ENCODE data around the gene INPP5A.

INPP5A gene

DNA sequence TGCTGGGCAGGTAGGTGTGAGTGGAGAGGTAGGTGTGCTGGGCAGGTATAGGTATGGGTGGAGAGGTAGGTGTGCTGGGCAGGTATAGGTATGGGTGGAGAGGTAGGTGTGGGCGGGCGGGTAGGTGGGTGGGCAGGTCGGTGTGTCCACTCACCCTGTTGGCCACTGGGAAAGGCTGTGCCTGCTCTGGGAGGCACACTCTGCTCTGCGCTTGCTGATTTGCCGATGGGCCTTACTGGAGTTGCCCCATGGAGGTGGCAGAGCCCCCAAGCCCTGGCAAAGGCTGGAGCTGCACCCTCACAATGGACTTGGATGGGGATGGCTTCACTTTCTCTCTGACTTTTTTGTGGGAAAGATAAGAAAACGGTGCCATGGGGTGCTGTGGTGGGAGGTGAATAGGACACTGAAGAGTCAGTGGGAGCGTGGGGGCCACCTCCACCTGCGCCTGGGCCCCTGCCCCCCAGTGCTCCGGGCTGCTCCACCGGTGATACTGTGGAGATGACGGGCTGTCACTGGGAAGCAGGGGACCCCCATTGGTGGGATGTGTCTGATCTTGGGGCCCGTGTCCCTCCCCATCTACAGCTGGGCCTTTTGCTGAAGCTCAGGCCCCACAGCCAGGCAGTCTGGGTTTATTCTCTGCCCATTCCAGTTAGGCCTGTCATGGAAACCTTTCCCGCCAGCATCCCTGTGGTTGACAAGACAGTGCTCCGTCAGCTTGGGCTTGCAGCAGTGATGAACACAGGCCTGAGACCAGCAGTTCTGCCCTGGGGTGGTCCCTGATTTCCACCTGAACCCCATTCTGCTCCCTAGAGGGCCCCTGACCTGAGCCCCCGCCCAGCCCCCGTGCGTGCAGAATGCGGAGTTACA lies 173.4 kb downstream of the INPP5A start:
- in situ Hi-C loops (cut with MboI; ENCODE audit: low sequenced_read_pairs), result no loop called here

- in situ Hi-C loops (cut with MboI; ENCODE audit: low sequenced_read_pairs), result no loop called here
Measured at GRCh38 chr10:132711613-132712121, 174.1 kb downstream of the INPP5A start.

- in situ Hi-C loops (cut with MboI; ENCODE audit: low sequenced_read_pairs), result no loop called here
Measured at GRCh38 chr10:132712291-132712690, 174.7 kb downstream of the INPP5A start.

DNA sequence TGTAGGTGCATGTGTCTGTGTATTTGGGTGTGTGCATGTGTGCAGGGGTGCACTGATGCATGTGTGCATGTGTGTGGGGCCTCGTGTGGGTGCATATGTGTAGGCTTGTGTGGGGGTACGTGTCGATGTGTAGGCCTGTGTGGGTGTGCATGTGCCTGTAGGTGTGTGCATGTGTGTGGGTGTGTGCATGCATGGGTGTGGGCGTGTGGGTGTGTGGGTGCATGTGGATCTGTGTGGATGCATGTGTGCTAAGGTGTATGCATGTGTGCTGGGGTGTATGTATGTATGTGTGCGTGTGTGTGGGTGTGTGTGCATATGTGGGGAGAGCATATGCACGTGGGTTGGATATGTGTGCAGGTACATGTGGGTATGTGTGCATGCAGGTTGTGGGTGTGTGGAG lies 175.2 kb downstream of the INPP5A start:
- in situ Hi-C loops (cut with MboI; ENCODE audit: low sequenced_read_pairs), result no loop called here

DNA sequence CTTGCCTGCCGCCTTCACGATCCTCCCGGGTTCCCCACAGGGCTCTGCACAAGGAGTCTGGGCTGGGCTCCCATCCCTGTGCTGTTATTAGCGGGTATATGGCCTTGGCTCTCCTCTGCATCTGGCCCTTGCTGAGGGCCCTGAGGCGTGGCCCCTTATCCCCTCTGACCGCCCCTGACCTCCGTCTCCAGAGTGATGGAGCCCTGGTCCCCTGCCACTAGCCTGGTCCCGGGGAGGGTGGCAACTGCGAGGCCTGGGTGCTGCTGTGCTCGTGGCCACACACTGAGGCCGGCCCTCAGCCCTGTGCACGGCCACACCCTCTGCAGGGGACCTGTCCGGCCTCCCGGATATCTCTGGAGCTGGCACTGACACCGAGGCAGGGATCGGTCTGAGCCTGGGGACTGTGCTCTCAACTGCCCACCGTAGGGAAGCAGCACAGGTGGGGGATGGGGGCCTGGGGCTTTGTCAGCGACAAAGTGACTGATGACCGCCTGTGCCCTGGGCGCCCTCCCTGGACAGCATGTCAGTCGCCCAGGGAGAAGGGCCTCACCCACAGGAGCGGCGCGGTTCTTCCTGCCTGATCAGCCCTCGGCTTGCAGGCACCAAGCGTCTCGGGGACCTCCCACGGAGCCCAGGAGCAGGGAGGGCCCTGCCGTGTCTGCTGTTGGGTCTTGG lies 176.0 kb downstream of the INPP5A start:
- in situ Hi-C loops (cut with MboI; ENCODE audit: low sequenced_read_pairs), result no loop called here

GRCh38 chr10:132714096-132714985 lies 176.8 kb downstream of the INPP5A start:
- in situ Hi-C loops (cut with MboI; ENCODE audit: low sequenced_read_pairs), result no loop called here

DNA sequence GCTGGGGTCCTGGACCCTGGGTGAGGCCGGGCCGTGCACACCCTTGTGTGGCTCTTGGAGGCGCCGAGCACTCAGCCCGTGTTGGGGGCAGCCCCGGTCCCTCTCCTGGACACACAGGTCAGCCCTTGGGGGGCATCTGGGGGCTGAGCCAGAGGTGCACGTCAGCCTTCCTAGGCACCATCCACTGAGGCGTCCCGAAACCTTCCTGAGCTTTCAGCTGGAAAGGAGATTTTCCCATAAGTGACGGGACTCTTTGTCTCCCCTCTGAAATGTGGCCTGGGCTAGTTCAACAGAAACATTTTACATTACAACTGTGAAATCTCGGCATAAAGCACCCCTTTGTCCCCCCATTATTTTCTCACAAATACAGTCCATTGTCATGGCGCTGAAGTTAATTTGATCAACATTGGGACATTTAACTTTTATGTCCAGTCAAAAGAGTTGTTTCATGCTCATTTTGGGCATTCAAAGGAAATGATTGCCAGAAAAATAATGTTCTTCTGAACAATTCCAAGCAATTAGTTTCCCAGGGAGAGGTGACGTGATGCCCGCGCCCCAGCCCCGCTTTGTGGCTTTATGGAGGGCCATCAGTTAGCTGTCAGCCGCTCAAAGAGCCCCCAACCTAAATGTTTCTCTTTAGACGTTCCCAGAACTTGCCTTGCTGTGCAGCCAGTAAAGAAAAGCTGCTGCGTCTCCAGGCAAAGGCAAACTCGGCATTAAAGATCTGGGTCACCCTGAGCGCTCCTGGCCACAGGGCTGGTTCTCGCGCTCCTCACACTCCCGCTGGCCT lies 177.6 kb downstream of the INPP5A start:
- in situ Hi-C loops (cut with MboI; ENCODE audit: low sequenced_read_pairs), result no loop called here

DNA sequence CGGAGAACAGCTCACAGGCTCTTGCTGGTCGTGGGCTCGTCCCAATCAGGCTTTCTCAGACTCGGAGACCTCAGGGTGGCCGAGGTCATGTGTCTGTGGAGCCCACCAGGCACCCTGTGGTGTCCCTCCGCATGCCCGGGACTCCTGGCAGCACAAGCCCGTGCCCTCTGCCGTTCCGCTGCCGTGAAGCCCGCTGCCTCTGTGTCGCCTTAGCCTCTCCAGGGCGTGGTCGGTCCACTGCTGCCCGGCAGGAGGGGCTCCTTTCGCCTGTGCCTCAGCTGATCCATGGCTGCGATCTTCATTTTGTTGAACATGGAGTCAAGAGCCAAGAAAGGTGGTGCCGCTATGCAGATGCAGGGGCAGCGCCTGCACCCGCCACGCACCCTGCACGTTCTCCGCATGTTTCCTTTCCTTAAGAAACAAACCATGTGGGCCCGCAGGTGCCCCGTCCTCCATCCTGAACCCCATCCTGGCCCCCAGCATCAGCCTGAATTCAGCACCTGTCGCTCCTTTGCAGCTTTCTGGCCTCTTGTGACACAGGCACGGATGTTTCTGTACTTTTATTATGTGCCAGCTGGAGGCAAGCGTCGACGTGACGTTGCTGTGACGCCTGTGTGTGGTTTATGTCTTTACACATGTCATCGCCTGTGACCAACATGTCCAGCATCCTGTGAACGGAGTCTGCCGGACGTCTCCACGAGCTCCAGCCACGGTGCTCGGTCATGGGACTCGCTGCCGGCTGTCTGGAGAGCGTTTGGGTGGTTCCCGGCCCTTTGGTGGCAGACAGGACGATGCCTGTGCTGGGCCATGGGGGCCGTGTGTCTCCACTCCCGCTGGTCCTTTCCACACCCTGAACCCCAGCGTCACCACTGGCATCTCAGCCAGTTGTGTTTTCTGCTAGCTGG lies 178.4 kb downstream of the INPP5A start:
- in situ Hi-C loops (cut with MboI; ENCODE audit: low sequenced_read_pairs), result no loop called here

GRCh38 chr10:132716691-132717490 lies 179.3 kb downstream of the INPP5A start:
- in situ Hi-C loops (cut with MboI; ENCODE audit: low sequenced_read_pairs), result no loop called here

DNA sequence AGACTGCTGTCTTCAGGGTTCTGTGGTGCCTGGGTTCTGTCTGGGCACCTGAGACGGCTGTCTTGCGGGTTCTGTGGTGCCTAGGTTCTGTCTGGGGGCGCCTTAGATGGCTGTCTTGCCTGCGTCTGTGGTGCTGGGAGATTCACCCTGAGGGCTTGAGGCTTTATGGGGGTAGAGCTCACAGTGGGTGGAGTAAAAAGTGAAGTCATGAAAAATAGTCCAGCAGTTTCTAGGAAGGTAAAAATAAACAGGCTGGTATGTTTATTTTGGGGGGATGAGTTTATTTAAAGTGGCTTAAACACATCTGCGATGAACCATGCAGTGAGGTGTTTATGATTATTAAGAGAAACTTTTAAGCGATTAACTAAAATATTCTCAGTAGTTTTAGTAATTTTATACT lies 184.1 kb downstream of the INPP5A start:
- in situ Hi-C loops (cut with MboI; ENCODE audit: low sequenced_read_pairs), result no loop called here

DNA sequence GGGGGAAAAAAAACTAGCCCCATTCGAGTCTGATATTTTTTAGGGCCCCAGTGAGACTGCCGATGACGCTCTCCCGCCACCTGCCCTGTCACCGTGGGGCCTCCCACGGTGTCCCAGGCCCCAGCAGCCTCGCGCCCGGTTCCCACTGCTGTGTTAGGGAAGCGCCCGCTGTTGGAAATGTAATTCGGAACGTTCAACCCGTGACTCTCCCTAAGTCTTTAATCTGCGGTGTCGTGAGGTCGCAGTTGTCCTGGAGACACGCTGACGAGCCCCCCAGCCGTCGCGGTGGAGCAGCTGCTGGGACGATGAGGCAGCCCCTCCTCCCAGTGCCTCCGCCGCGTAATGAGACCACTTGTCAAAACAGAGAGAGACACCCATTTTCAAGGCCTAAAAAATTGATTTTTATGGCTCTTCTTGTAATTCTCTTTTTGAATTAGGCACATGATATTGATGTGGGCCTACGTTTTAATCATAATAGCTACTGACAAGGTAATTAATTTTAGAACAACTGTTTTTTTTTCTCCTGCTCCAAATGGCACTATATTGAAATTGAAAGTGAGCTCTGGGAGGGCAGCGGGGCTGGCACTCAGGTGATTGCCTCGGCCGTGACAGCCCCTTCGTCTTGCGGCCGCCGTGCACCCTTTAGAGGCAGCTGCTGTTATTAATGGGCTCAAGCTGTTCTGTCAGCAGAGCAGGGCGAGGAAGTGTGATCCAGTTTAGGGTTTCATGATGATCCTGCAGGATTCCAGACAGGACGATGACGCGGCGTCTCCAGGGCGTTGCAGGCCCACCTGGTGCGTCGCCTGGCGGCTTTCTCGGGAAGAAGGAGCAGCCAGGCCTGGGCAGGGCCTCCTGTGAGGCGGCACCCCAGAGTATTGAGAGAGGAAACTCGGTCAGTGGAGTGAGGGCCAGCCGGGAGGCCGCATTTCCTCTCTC lies 185.1 kb downstream of the INPP5A start:
- in situ Hi-C loops (cut with MboI; ENCODE audit: low sequenced_read_pairs), result no loop called here

- in situ Hi-C loops (cut with MboI; ENCODE audit: low sequenced_read_pairs), result no loop called here
Measured at GRCh38 chr10:132723330-132723970, 185.9 kb downstream of the INPP5A start.

DNA sequence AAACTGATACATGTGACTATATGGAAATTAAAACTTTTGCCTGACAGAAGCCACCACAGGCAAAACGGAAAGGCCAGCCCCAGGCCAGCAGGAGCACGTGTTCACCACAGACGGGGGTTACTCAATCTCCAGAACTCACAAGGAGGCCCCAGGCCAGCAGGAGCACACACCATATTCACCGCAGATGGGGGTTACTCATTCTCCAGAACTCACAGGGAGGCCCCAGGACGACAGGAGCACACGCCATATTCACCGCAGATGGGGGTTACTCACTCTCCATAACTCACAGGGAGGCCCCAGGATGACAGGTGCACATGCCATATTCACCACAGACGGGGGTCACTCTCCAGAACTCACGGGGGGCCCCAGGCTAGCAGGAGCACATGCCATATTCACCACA lies 186.9 kb downstream of the INPP5A start:
- in situ Hi-C loops (cut with MboI; ENCODE audit: low sequenced_read_pairs), result no loop called here

GRCh38 chr10:132725202-132725601 lies 187.6 kb downstream of the INPP5A start:
- in situ Hi-C loops (cut with MboI; ENCODE audit: low sequenced_read_pairs), result no loop called here

DNA sequence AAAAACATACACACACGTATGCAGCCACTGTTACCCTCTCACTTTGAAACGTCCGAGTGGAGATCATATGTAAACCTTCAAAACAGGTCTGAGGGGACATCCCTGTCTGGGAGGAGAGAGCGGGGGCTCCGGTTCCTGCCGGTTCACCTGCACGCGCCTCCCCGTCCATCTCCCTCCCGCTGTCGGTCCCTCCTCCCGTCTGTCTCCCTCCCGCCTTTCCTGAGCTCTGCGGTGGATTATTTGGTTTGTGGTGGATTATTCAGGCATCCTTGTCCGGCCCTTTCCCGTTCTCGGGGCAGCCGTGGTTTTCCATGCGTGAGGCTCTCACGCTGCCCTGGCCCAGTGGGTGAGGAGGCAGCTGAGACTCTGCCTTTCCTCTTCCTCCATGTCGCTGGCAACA lies 188.6 kb downstream of the INPP5A start:
- in situ Hi-C loops (cut with MboI; ENCODE audit: low sequenced_read_pairs), result no loop called here

DNA sequence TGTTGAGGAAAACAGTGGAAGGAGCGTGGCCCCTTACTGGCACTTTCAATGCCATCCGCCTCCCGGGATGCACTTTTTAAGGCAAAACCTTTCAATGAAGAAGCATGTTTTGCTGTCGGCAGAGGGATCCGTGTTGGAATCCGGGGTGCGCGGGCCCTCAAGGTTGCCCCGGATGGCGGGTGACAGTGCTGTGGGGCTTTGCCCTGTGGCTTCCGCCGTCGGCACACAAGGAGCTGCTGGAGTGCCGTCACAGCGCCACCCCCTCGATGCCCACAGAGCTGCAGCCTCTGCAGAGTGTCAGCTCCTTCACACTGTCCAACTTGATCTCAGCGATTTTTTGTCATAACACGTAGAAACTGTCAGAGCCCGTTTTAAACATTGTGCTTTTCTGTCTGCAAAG lies 189.4 kb downstream of the INPP5A start:
- in situ Hi-C loops (cut with MboI; ENCODE audit: low sequenced_read_pairs), result no loop called here

DNA sequence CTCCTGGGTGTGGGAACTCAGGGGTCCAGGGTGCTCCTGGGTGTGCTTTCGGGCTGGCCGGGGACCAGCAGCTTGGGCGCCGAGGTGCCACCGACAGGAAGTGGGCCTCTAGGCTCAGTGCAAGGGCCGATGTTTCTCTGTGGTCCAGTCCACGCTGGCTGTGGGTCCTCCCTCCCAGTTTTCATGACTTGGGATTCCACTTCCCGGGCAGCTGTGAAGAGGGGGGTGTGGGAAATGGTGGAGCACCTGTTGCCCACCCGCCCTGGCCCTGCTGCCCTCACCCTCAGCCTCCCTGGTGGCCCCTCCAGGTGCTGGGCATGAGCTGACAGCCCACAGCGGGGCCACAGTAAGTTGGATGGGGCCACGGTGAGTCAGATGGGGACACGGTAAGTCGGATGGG lies 189.8 kb downstream of the INPP5A start:
- in situ Hi-C loops (cut with MboI; ENCODE audit: low sequenced_read_pairs), result no loop called here

All from HL-60/S4 treated with phorbol 12-myristate 13-acetate at 8.2 ng/mL for 4 days and 3 days (cell line).